WTC11 (cell line): ENCODE data around the gene FOXA1.

Experiments
- CREB1 ChIP-seq: sonication (generic); formaldehyde crosslinking; IDR thresholded peaks from 2 replicates; pipeline ENCODE4 v1.8.0; 2023; ENCODE audit warnings: mild to moderate bottlenecking, missing genetic modification reagents
- CTCF ChIP-seq: fragments of 200-600 bp; IDR thresholded peaks from 2 replicates; pipeline ENCODE4 v1.8.0; 2022; ENCODE audit warnings: antibody characterized with exemption
- MXD4 ChIP-seq: fragments of 250-450 bp; sonication (Bioruptor Pico); IDR thresholded peaks from 2 replicates; pipeline ENCODE4 v1.8.0; 2021; ENCODE audit warnings: mild to moderate bottlenecking, moderate library complexity, borderline replicate concordance
- NFYB ChIP-seq: sonication (generic); formaldehyde crosslinking; conservative IDR thresholded peaks from 2 replicates; pipeline ENCODE4 v1.8.0; 2022; ENCODE audit warnings: low read depth, missing genetic modification reagents
- RORB ChIP-seq: fragments of 250-450 bp; sonication (Bioruptor Pico); IDR thresholded peaks from 2 replicates; pipeline ENCODE4 v1.9.0; 2021; ENCODE audit warnings: mild to moderate bottlenecking
- USF2 ChIP-seq: sonication (generic); formaldehyde crosslinking; IDR thresholded peaks from 2 replicates; pipeline ENCODE4 v1.8.1; 2023; ENCODE audit warnings: mild to moderate bottlenecking, missing genetic modification reagents, moderate library complexity
- ZNF121 ChIP-seq: sonication (generic); formaldehyde crosslinking; IDR thresholded peaks from 2 replicates; pipeline ENCODE4 v1.8.0; 2023; ENCODE audit warnings: missing genetic modification reagents
- ZNF281 ChIP-seq: sonication (generic); formaldehyde crosslinking; IDR thresholded peaks from 2 replicates; pipeline ENCODE4 v1.8.0; 2023; ENCODE audit warnings: mild to moderate bottlenecking, missing genetic modification reagents
- ZNF423 ChIP-seq: fragments of 250-450 bp; sonication (Bioruptor Pico); IDR thresholded peaks from 2 replicates; pipeline ENCODE4 v2.1.2; 2022; ENCODE audit warnings: mild to moderate bottlenecking, moderate library complexity

GRCh38 chr14:37591941-37592481 lies 3.0 kb downstream of the FOXA1 start:
- TF ChIP-seq MXD4 (CRISPR knock-in tag) (no peak), CTCF (no peak), NFYB (CRISPR knock-in tag) (no peak), USF2 (CRISPR knock-in tag) (no peak), ZNF281 (CRISPR knock-in tag) (no peak), ZNF121 (no peak), RORB (no peak), ZNF423 (CRISPR knock-in tag) (no peak), CREB1 (CRISPR knock-in tag) (no peak)
